ENCODE data around the gene FA2H. TPM values are rescaled to one million over a fixed set of nuclear protein-coding genes. Genes with fewer than 3 reads are reported as not detected.

The FA2H gene
- total and polyA plus RNA-seq, 2 of the 13 experiments (the other 11 are each of a cell fraction or from before 2014, with no cell fraction given): 0.20 TPM; not detected in 1

- TF ChIP-seq ZNF574 (CRISPR knock-in tag; IDR thresholded peaks at IDR 0.05) (0 out of 2 replicates have a peak, but pooled peaks have one; percentile 34), MTA3 (CRISPR knock-in tag; IDR thresholded peaks at IDR 0.05) (no peak), POGK (CRISPR knock-in tag; conservative IDR thresholded peaks at IDR 0.05) (no peak), ZBTB34 (CRISPR knock-in tag; IDR thresholded peaks at IDR 0.05) (no peak)
Measured at GRCh38 chr16:74709441-74709877, 65.2 kb downstream of the FA2H start (continued).
